Measurements from ENCODE around the gene KIFC1. TPM values are rescaled to one million over a fixed set of nuclear protein-coding genes. Genes with fewer than 3 reads are reported as not detected.

The KIFC1 gene
- total RNA-seq, 1 donor from 2014 or later = 127 TPM

GRCh38 chr6:33438978-33439594, 47.5 kb downstream of the KIFC1 start:
- intact Hi-C loops (cut with micrococcal nuclease) = no loop called here

- intact Hi-C loops (cut with micrococcal nuclease) = no loop called here
Measured at GRCh38 chr6:33439956-33440648, 48.5 kb downstream of the KIFC1 start.

- intact Hi-C loops (cut with micrococcal nuclease) = no loop called here
Measured at GRCh38 chr6:33440649-33441309, 49.2 kb downstream of the KIFC1 start.

GRCh38 chr6:33441457-33441856, 49.8 kb downstream of the KIFC1 start:
- intact Hi-C loops (cut with micrococcal nuclease) = no loop called here

GRCh38 chr6:33442283-33442682, 50.7 kb downstream of the KIFC1 start:
- intact Hi-C loops (cut with micrococcal nuclease) = no loop called here

- intact Hi-C loops (cut with micrococcal nuclease) = no loop called here
Measured at GRCh38 chr6:33443025-33443424, 51.4 kb downstream of the KIFC1 start.

GRCh38 chr6:33443619-33444504, 52.2 kb downstream of the KIFC1 start:
- intact Hi-C loops (cut with micrococcal nuclease) = no loop called here

GRCh38 chr6:33445119-33445603, 53.5 kb downstream of the KIFC1 start:
- intact Hi-C loops (cut with micrococcal nuclease) = no loop called here

GRCh38 chr6:33446356-33446755, 54.7 kb downstream of the KIFC1 start:
- intact Hi-C loops (cut with micrococcal nuclease) = no loop called here

GRCh38 chr6:33450434-33450833, 58.8 kb downstream of the KIFC1 start:
- intact Hi-C loops (cut with micrococcal nuclease) = loop anchor here (10.0 kb wide), 1 partner anchor 94 kb away; no protein-coding TSS in a partner anchor

GRCh38 chr6:33451606-33452005, 60.0 kb downstream of the KIFC1 start:
- intact Hi-C loops (cut with micrococcal nuclease) = loop anchor here (10.0 kb wide), 1 partner anchor 93 kb away; no protein-coding TSS in a partner anchor

GRCh38 chr6:33452496-33452895, 60.9 kb downstream of the KIFC1 start:
- intact Hi-C loops (cut with micrococcal nuclease) = loop anchor here (10.0 kb wide), 1 partner anchor 92 kb away; no protein-coding TSS in a partner anchor

- intact Hi-C loops (cut with micrococcal nuclease) = loop anchor here (1.0 to 10.0 kb wide), 6 partner anchors 22 to 125 kb away; partner anchors contain the start of gene KIFC1
Measured at GRCh38 chr6:33453393-33454008, 61.9 kb downstream of the KIFC1 start.

- intact Hi-C loops (cut with micrococcal nuclease) = loop anchor here (1.0 to 10.0 kb wide), 6 partner anchors 23 to 125 kb away; partner anchors contain the start of gene KIFC1
Measured at GRCh38 chr6:33454009-33454946, 62.7 kb downstream of the KIFC1 start, which contains the start of gene ZBTB9. Gene ZBTB9, plus strand, starts transcription at chr6:33454576. Its CDS starts 525 bp downstream, at chr6:33455101.

GRCh38 chr6:33455051-33455450, 63.4 kb downstream of the KIFC1 start:
- intact Hi-C loops (cut with micrococcal nuclease) = loop anchor here (2.0 to 10.0 kb wide), 3 partner anchors 90 to 124 kb away; no protein-coding TSS in a partner anchor

GRCh38 chr6:33456156-33456555, 64.5 kb downstream of the KIFC1 start:
- intact Hi-C loops (cut with micrococcal nuclease) = loop anchor here (10.0 kb wide), 1 partner anchor 89 kb away; no protein-coding TSS in a partner anchor

GRCh38 chr6:33458676-33459075, 67.1 kb downstream of the KIFC1 start:
- intact Hi-C loops (cut with micrococcal nuclease) = loop anchor here (10.0 kb wide), 1 partner anchor 86 kb away; no protein-coding TSS in a partner anchor

- intact Hi-C loops (cut with micrococcal nuclease) = loop anchor here (10.0 kb wide), 1 partner anchor 86 kb away; no protein-coding TSS in a partner anchor
Measured at GRCh38 chr6:33459226-33459625, 67.6 kb downstream of the KIFC1 start.

Data from T-helper 2 cell treated with Interferon-gamma antibody and Interleukin-4, amounts not matched to agents 100 ng/mL and 5 ng/mL, for 36 hours (primary cell).